CD4-positive, alpha-beta memory T cell (primary cell): ENCODE measurements around the gene CDH5. TPM values are rescaled to one million over a fixed set of nuclear protein-coding genes. Genes with fewer than 3 reads are reported as not detected.

Source experiments
- CTCF ChIA-PET: fragments of 350-600 bp; sonication (Branson Sonifier 250); formaldehyde crosslinking; loops from one replicate; lab custom pipeline; 2021; ENCODE audit warnings: inconsistent platforms; ENCODE audit not compliant: partially characterized antibody; lab: Charles Lee
- POLR2A ChIA-PET: fragments of 350-600 bp; sonication (Branson Sonifier 250); formaldehyde crosslinking; loops from one replicate; lab custom pipeline; 2021; ENCODE audit not compliant: partially characterized antibody; lab: Charles Lee
- DNase-seq, 5 donors: peaks; one replicate each; pipeline versions ENCODE4 v3.0.0 to v3.0.0-alpha.2; 2020 to 2022; ENCODE audit warnings: mixed read lengths in 1 of 5
- H3K27ac ChIP-seq: one replicate; pipeline ENCODE4 v1.7.0; 2013; ENCODE audit warnings: low read depth, low read length
- H3K27me3 ChIP-seq: 2 replicates; pipeline ENCODE4 v1.7.0; 2013; ENCODE audit warnings: mild to moderate bottlenecking, low read length, moderate library complexity; ENCODE audit not compliant: insufficient read depth
- H3K36me3 ChIP-seq: 2 replicates; pipeline ENCODE4 v1.7.0; 2013; ENCODE audit warnings: mild to moderate bottlenecking, low read length, moderate library complexity; ENCODE audit not compliant: insufficient read depth
- H3K4me1 ChIP-seq: 2 replicates; pipeline ENCODE4 v1.7.0; 2013; ENCODE audit warnings: mild to moderate bottlenecking, low read length, moderate library complexity; ENCODE audit not compliant: insufficient read depth
- H3K4me3 ChIP-seq, 2 donors: one replicate each; pipeline ENCODE4 v1.7.0; 2013; ENCODE audit warnings: low read length in 2 of 2, mild to moderate bottlenecking in 1 of 2
- H3K9me3 ChIP-seq, 2 donors: one replicate each; pipeline ENCODE4 v1.7.0; 2013; ENCODE audit warnings: low read length in 2 of 2, control low read depth in 1 of 2; ENCODE audit not compliant: control insufficient read depth in 1 of 2
- H3K27ac Mint-ChIP-seq, 7 donors: one replicate each; pipeline ENCODE4 v1.8.0; 2020 to 2021; ENCODE audit warnings: mixed read lengths in 7 of 7, mild to moderate bottlenecking in 6 of 7, inconsistent platforms in 3 of 7, moderate library complexity in 3 of 7
- H3K27me3 Mint-ChIP-seq, 2 donors: one replicate each; pipeline ENCODE4 v1.8.0; 2020 to 2021; ENCODE audit warnings: mixed read lengths in 2 of 2
- H3K36me3 Mint-ChIP-seq, 2 donors: one replicate each; pipeline ENCODE4 v1.8.0; 2020 to 2021; ENCODE audit warnings: mixed read lengths in 2 of 2, inconsistent platforms in 1 of 2, mild to moderate bottlenecking in 1 of 2
- H3K4me1 Mint-ChIP-seq, 4 donors: one replicate each; pipeline ENCODE4 v1.8.0; 2020 to 2021; ENCODE audit warnings: mixed read lengths in 4 of 4, mild to moderate bottlenecking in 1 of 4
- H3K4me3 Mint-ChIP-seq, 8 donors: one replicate each; pipeline ENCODE4 v1.8.0; 2020 to 2021; ENCODE audit warnings: mixed read lengths in 8 of 8, mild to moderate bottlenecking in 7 of 8, moderate library complexity in 6 of 8, inconsistent platforms in 3 of 8
- H3K9me3 Mint-ChIP-seq, 8 donors: one replicate each; pipeline ENCODE4 v1.8.0; 2020 to 2021; ENCODE audit warnings: mixed read lengths in 8 of 8, mild to moderate bottlenecking in 5 of 8, inconsistent platforms in 3 of 8, moderate library complexity in 1 of 8
- intact Hi-C: fragments of 100-400 bp; cut with micrococcal nuclease; formaldehyde crosslinking; loops from one replicate; pipeline ENCODE4 v1.15.1; 2023
- polyA plus RNA-seq, 2 donors: library from polyadenylated mRNA; unstranded; fragments of 300-500 nt; fragmentation: Illumina TruSeq; gene quantifications; one replicate each; pipeline ENCODE4 v1.2.3, GENCODE V29; 2021
- total RNA-seq, 2 experiments: library from RNA; stranded (reverse); gene quantifications; one replicate each; pipeline ENCODE4 v1.2.3, GENCODE V29; 2021

CDH5 gene
- total and polyA plus RNA-seq, 4 experiments from 2014 or later = not detected

DNA sequence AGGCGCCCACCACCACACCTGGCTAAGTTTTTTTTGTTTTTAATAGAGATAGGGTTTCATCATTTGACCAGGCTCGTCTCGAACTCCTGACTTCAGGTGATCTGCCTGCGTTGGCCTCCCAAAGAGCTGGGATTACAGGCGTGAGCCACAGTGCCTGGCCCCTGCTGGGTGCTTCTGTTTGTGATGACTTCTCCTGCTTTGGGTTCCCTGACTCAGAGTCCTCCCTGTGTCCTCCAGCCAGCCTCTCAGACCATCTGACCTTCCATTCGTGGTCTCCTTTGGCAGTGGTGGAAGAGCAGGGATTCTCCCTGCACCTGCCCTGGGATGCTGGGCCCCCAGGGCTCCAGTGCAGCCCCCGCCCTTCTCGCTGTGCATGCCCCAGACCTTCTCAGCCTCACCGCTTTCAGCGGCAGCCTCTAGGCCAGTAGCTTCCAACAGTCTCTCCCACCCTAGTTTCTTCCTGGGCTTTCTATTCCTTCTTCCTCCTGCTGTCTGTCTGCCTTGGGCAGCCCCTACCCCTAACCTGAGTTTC, 73.8 kb downstream of the CDH5 start:
- Mint-ChIP-seq H3K36me3 (no peaks in the 10 kb centered on the region), H3K4me1 (no peaks in the 10 kb centered on the region), H3K4me3 (no peak overlapping the region), H3K27me3 (peaks cover 8 to 17% of the 10 kb centered on the region in 2 donors), H3K9me3 (no peaks in the 10 kb centered on the region), H3K27ac (no peak overlapping the region)
- Histone ChIP-seq H3K27ac (no peak overlapping the region), H3K9me3 (no peaks in the 10 kb centered on the region), H3K36me3 (no peaks in the 10 kb centered on the region), H3K27me3 (no peaks in the 10 kb centered on the region), H3K4me3 (no peak overlapping the region), H3K4me1 (no peaks in the 10 kb centered on the region)
- CTCF ChIA-PET = interaction anchor here (0.7 kb wide), 1 partner anchor 227 kb away, joined by 3 read pairs; no protein-coding TSS in a partner anchor
- POLR2A ChIA-PET = no interaction called here
- no peak for DNase-seq
- intact Hi-C loops = no loop called here

DNA sequence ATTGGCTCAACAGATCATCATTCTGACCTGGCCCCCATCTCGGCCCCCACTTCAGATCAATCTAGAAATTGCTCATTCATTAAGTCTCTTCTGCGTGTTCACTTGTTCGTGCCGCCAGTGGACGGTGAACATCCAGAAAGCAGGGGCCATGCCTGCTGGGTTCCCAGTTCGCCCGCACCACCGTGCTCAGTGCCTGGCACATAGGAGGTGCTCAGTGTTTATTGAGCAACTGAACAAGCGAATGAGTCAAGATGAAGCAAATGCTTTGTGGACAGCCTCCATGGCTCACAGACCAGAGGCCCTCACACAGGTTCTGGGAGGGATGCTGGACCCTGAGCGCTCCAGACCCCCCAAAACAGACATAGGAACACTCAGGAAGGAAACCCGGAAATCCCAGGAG, 74.5 kb downstream of the CDH5 start:
- H3K4me3 ChIP-seq = no peak overlapping the region
- H3K27me3 Mint-ChIP-seq = peaks cover 8 to 20% of the 10 kb centered on the region in 2 donors
- no peak for DNase-seq
- H3K4me3 Mint-ChIP-seq = no peak overlapping the region
- ChIA-PET CTCF (no interaction called here), POLR2A (no interaction called here)
- no peaks in the 10 kb centered on the region for H3K36me3 ChIP-seq
- intact Hi-C loops = no loop called here
- H3K27ac ChIP-seq = no peak overlapping the region
- H3K9me3 ChIP-seq = no peaks in the 10 kb centered on the region
- H3K27me3 ChIP-seq = no peaks in the 10 kb centered on the region
- no peaks in the 10 kb centered on the region for H3K4me1 Mint-ChIP-seq
- no peaks in the 10 kb centered on the region for H3K9me3 Mint-ChIP-seq
- H3K36me3 Mint-ChIP-seq = no peaks in the 10 kb centered on the region
- H3K27ac Mint-ChIP-seq = no peak overlapping the region
- no peaks in the 10 kb centered on the region for H3K4me1 ChIP-seq

DNA sequence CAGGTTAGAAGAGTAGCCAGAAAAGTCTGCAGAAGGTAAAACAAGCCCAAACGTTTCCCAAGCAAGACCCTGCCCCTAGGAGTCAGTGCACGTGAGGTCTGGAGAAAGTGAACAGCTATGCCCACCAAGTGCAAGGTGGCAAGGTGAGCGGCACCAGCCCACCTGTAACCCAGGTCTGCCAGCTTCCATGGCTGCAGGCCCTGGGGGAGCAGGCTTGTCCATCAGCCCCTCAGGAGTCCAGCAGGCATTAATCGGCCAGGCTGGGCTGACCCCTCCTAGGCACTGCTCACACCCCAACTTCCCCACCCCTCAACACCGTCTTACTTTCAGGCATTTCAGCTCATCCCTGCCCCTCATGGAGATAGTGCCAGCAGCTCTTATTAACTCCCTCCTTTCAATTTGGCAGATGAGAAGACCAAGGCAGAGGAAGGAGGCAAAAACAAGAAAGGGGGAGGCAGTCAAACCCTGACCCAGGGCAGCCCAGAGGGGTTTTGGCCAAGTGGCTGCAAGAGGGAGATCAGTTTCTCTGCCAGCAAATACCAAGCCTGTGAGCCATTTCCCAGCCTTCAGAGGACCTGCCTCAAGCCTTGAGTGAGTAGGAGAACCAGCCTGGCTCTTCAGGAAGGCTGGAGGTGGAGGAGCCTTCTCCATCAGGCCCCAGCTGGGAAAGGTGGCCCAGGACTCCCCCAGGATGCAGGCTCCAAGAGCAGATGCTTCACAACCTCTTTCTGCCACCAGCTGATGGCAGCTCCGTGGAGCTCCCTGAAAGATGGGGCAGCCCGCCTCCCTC, 75.3 kb downstream of the CDH5 start:
- intact Hi-C loops = no loop called here
- Mint-ChIP-seq H3K9me3 (no peaks in the 10 kb centered on the region), H3K36me3 (no peaks in the 10 kb centered on the region), H3K27ac (no peak overlapping the region), H3K4me1 (no peaks in the 10 kb centered on the region), H3K4me3 (no peak overlapping the region), H3K27me3 (peaks cover 8 to 20% of the 10 kb centered on the region in 2 donors)
- CTCF ChIA-PET = no interaction called here
- H3K4me3 ChIP-seq = no peak overlapping the region
- no peaks in the 10 kb centered on the region for H3K4me1 ChIP-seq
- POLR2A ChIA-PET = no interaction called here
- H3K27me3 ChIP-seq = no peaks in the 10 kb centered on the region
- no peaks in the 10 kb centered on the region for H3K36me3 ChIP-seq
- DNase-seq = no peak
- no peaks in the 10 kb centered on the region for H3K9me3 ChIP-seq
- H3K27ac ChIP-seq = no peak overlapping the region

DNA sequence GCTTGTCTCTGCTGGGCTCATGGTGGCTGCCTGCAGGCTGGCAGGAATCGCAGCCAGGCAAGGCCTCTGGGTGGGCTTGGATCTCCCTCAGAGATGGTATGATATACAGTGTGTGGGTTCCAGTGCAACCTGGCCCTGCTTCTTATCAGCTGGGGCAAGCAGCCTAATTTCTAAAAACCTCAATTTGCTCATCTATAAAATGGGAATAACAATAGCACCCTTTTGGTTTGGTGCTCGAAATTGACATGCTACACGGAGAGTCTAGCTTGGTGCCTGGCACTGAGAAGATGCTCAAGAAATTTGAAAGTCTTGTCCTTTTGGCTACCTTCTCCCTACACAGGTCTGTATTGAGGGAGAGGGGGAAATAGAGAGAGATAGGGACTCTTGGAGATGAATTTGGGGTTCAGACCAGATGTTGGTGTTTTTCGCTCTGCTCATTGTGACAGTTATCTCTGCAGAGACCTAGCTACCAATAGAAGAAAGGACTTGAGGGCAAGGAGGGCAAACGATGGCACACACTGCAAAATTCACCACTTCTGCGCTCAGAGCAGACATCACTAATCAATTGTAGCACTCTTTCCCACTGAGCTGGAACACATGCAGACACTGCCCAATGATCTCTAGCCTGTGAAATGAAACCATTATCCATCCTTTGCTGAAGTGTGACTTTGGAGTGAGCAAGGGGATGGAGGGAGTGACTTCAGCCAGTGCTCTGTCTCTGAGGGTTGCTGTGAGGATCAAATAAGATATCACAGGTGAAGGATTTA, 76.2 kb downstream of the CDH5 start:
- no peaks in the 10 kb centered on the region for H3K36me3 Mint-ChIP-seq
- Histone ChIP-seq H3K27me3 (no peaks in the 10 kb centered on the region), H3K36me3 (no peaks in the 10 kb centered on the region), H3K27ac (no peak overlapping the region), H3K4me3 (no peak overlapping the region), H3K9me3 (no peaks in the 10 kb centered on the region), H3K4me1 (no peaks in the 10 kb centered on the region)
- no peak overlapping the region for H3K27ac Mint-ChIP-seq
- DNase-seq = no peak
- H3K27me3 Mint-ChIP-seq = peaks cover 8 to 21% of the 10 kb centered on the region in 2 donors
- intact Hi-C loops = no loop called here
- POLR2A ChIA-PET = no interaction called here
- no peak overlapping the region for H3K4me3 Mint-ChIP-seq
- no peaks in the 10 kb centered on the region for H3K4me1 Mint-ChIP-seq
- CTCF ChIA-PET = interaction anchor here (0.8 kb wide), 1 partner anchor 40 kb away, joined by 5 read pairs; no protein-coding TSS in a partner anchor
- H3K9me3 Mint-ChIP-seq = no peaks in the 10 kb centered on the region

DNA sequence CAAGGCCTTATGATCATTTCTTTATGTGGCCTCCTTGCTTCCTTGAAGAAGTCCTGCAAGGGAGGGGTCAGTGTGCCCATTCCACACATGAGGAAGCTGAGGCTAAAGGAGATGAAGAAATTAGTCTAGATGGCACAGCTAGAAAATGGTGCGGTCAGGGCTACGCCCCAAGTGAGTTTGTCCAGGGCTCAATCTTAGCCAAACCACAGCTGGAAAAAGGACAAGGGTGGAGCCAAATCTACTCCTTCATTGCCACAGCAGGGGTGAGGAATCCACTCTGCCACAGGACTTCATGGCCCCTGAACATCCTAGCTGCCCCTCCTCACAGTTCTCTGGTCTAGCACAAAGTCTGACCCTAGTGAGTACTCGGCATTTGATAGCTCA, 76.8 kb downstream of the CDH5 start:
- H3K27me3 Mint-ChIP-seq = peaks cover 8 to 21% of the 10 kb centered on the region in 2 donors
- ChIA-PET CTCF (interaction anchor here (0.8 kb wide), 1 partner anchor 39 kb away, joined by 5 read pairs; no protein-coding TSS in a partner anchor), POLR2A (no interaction called here)
- Histone ChIP-seq H3K9me3 (no peaks in the 10 kb centered on the region), H3K27me3 (no peaks in the 10 kb centered on the region), H3K36me3 (no peaks in the 10 kb centered on the region), H3K4me1 (no peaks in the 10 kb centered on the region), H3K27ac (no peak overlapping the region), H3K4me3 (no peak overlapping the region)
- no peaks in the 10 kb centered on the region for H3K36me3 Mint-ChIP-seq
- DNase-seq = no peak
- intact Hi-C loops = no loop called here
- no peaks in the 10 kb centered on the region for H3K4me1 Mint-ChIP-seq
- no peak overlapping the region for H3K27ac Mint-ChIP-seq
- H3K9me3 Mint-ChIP-seq = no peaks in the 10 kb centered on the region
- H3K4me3 Mint-ChIP-seq = no peak overlapping the region

DNA sequence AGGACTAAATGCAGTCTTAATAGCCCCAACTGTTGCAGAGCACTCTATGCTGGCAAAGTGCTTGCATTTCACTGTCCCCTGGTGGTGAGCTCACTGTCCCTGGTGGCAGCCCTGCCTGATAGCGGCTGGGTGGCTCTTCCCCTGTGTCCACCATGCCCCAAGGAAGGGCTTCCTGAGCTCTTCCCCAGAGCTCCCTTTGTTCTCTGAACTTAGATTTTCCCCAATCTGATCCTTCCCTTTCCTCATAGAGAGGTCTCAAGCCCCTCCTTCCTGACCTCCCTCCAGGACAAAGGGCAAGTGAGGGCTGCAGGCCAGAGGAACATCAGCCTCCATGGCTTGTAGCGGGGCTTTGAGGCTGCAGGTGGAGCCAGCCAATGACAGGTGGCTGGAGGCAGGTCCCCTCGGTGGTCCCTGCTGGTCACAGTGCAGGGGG, 77.6 kb downstream of the CDH5 start:
- H3K27ac Mint-ChIP-seq = peak overlapping the region in 2 of 7 donors; percentile 22 to 57
- CTCF ChIA-PET = interaction anchor here (1.2 kb wide), 1 partner anchor 32 kb away, joined by 3 read pairs; no protein-coding TSS in a partner anchor
- H3K27ac ChIP-seq = no peak overlapping the region
- peaks cover 6 to 21% of the 10 kb centered on the region in 2 donors for H3K27me3 Mint-ChIP-seq
- H3K9me3 Mint-ChIP-seq = no peaks in the 10 kb centered on the region
- H3K27me3 ChIP-seq = no peaks in the 10 kb centered on the region
- no peak overlapping the region for H3K4me3 Mint-ChIP-seq
- H3K4me1 Mint-ChIP-seq = no peaks in the 10 kb centered on the region
- no peaks in the 10 kb centered on the region for H3K36me3 Mint-ChIP-seq
- intact Hi-C loops = no loop called here
- no peaks in the 10 kb centered on the region for H3K36me3 ChIP-seq
- no peaks in the 10 kb centered on the region for H3K9me3 ChIP-seq
- POLR2A ChIA-PET = no interaction called here
- no peak for DNase-seq
- no peak overlapping the region for H3K4me3 ChIP-seq
- no peaks in the 10 kb centered on the region for H3K4me1 ChIP-seq

DNA sequence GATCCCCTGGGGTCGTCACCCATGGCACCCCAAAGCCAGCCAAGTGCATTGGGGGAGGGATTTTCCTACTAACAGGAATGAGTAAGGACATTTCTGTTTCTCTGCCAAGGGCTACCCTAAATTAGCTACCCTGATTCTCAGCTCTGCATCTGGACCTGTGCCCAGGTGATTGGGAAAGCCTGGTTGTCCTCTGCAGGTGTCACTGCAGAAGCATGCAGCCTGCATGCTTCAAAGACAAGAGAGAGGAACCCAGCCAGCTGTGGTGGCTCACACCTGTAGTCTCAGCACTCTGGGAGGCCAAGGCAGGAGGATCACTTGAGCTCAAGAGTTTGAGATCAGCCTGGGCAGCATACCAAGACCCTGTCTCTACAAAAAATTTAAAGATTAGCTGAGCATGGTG, 80.2 kb downstream of the CDH5 start:
- no peaks in the 10 kb centered on the region for H3K36me3 Mint-ChIP-seq
- intact Hi-C loops = no loop called here
- no peaks in the 10 kb centered on the region for H3K9me3 Mint-ChIP-seq
- H3K4me1 Mint-ChIP-seq = no peaks in the 10 kb centered on the region
- no peaks in the 10 kb centered on the region for H3K9me3 ChIP-seq
- no peaks in the 10 kb centered on the region for H3K36me3 ChIP-seq
- ChIA-PET POLR2A (no interaction called here), CTCF (no interaction called here)
- no peaks in the 10 kb centered on the region for H3K4me1 ChIP-seq
- no peak for DNase-seq
- no peak overlapping the region for H3K4me3 Mint-ChIP-seq
- H3K27me3 Mint-ChIP-seq = peaks cover 5 to 12% of the 10 kb centered on the region in 2 donors
- no peak overlapping the region for H3K27ac ChIP-seq
- no peak overlapping the region for H3K4me3 ChIP-seq
- no peak overlapping the region for H3K27ac Mint-ChIP-seq
- no peaks in the 10 kb centered on the region for H3K27me3 ChIP-seq
